Adrenal gland (tissue), 5 donors: ENCODE results near the gene MAP3K14.

Experiments
- POLR2A ChIP-seq, 2 donors: fragments of 450-650 bp; IDR thresholded peaks; one replicate each; pipeline ENCODE4 v1.6.1; 2017; ENCODE audit warnings: antibody characterized with exemption in 2 of 2, mild to moderate bottlenecking in 2 of 2, moderate library complexity in 1 of 2
- TF ChIP-seq, protein P1 (sequence below), 6 experiments: fragments of 450-650 bp in 4 of 6; fragments of 200-600 bp in 2 of 6; sonication (generic) in 1 of 6; IDR thresholded peaks; 1 replicate in 5 of 6; 2 replicates in 1 of 6; pipeline versions ENCODE4 v1.5.1 to v1.8.0; 2016 to 2021; ENCODE audit warnings: antibody characterized with exemption in 6 of 6, mild to moderate bottlenecking in 2 of 6, moderate library complexity in 1 of 6
- donor health status: DM: no; HTN: no; CAD: no.

DNA sequence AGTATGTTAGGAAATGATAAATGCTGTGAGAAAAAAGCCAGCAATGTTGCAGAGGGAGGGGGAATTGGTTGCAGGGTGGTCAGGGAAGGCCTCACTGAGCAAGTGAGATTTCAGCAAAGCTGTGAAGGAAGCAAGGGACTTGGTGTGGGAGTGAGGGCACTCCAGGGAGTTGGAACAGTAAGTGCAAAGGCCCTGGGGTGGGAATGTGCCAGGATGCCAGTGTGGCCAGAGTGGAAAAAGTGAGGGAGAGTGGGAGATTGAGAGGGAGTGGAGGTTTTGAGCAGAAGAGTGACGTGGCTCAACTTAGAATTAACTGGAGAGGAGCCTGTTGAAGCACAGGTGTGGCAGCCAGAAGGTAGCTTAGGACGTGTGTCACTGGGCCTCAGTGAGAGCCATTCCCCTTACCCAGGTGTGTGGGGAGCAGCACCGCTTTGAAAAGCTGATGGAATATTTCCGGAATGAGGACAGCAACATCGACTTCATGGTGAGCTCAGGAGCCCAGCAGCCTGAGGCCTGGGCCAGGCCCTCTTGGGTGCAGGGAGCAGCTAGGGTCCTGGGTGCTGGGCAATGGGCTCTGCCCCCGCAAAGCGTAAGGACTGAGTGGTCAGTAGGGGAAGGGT lies 78.6 kb downstream of the MAP3K14 start:
- TF ChIP-seq, protein P1, sequence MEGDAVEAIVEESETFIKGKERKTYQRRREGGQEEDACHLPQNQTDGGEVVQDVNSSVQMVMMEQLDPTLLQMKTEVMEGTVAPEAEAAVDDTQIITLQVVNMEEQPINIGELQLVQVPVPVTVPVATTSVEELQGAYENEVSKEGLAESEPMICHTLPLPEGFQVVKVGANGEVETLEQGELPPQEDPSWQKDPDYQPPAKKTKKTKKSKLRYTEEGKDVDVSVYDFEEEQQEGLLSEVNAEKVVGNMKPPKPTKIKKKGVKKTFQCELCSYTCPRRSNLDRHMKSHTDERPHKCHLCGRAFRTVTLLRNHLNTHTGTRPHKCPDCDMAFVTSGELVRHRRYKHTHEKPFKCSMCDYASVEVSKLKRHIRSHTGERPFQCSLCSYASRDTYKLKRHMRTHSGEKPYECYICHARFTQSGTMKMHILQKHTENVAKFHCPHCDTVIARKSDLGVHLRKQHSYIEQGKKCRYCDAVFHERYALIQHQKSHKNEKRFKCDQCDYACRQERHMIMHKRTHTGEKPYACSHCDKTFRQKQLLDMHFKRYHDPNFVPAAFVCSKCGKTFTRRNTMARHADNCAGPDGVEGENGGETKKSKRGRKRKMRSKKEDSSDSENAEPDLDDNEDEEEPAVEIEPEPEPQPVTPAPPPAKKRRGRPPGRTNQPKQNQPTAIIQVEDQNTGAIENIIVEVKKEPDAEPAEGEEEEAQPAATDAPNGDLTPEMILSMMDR (IDR thresholded peaks at IDR 0.05), result no peak
- TF ChIP-seq POLR2A (IDR thresholded peaks at IDR 0.05), result no peak
